ENCODE data around the gene PCDH15.
"Not testable (repeated sequence)": the region's sequence is repeated elsewhere in the genome, so short reads cannot be mapped to it uniquely, and the experiment has no call there.

PCDH15 gene

DNA sequence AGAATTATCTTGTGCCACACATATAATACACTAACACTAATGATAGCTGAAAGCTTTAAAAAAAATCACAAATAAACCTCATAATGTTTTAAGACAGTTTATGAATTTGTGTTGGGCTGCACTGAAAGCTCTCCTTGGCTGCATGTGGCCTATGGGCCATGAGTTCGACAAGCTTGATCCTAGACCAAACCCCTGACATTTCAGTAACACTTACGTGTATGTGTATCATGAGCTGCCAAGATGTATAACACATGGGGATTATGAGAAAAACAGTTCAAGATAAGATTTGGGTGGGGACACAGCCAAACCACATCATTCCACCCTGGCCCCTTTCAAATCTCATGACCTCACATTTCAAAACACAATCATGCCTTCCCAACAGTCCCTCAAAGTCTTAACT lies 823.8 kb downstream of the PCDH15 start:
- no peak overlapping the region for H3K4me3 ChIP-seq (ENCODE audit: low read length)
- TF ChIP-seq, protein P1, sequence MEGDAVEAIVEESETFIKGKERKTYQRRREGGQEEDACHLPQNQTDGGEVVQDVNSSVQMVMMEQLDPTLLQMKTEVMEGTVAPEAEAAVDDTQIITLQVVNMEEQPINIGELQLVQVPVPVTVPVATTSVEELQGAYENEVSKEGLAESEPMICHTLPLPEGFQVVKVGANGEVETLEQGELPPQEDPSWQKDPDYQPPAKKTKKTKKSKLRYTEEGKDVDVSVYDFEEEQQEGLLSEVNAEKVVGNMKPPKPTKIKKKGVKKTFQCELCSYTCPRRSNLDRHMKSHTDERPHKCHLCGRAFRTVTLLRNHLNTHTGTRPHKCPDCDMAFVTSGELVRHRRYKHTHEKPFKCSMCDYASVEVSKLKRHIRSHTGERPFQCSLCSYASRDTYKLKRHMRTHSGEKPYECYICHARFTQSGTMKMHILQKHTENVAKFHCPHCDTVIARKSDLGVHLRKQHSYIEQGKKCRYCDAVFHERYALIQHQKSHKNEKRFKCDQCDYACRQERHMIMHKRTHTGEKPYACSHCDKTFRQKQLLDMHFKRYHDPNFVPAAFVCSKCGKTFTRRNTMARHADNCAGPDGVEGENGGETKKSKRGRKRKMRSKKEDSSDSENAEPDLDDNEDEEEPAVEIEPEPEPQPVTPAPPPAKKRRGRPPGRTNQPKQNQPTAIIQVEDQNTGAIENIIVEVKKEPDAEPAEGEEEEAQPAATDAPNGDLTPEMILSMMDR (conservative IDR thresholded peaks at IDR 0.05; ENCODE audit: low read length): no peak
- DNase-seq (ENCODE audit: low read depth): no peak

- TF ChIP-seq, protein P1 (conservative IDR thresholded peaks at IDR 0.05; ENCODE audit: low read length): no peak
- no peak overlapping the region for H3K4me3 ChIP-seq (ENCODE audit: low read length)
- no peak for DNase-seq (ENCODE audit: low read depth)
Measured at GRCh38 chr10:53957401-53957800, 843.6 kb downstream of the PCDH15 start.

DNA sequence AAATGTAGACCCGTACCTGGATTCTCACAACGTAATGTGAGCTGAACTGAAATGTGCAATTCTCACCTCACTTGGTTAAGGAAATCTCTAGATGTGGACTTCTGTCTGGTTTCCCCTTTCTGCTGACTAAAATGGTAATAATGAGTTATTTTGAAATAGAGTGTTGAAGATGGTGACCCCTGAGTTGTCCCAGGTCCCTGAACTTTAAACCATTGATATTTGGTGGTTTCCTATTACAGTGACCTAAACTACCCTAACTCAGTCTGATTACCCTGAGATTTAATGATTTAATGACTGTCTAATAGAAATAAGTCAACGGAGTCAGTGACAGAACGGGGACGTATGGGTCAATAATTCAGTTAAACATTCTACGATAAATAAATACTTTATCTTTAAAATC lies 845.9 kb downstream of the PCDH15 start:
- DNase-seq (ENCODE audit: low read depth): no peak
- TF ChIP-seq, protein P1 (conservative IDR thresholded peaks at IDR 0.05; ENCODE audit: low read length): no peak
- H3K4me3 ChIP-seq (ENCODE audit: low read length): no peak overlapping the region

DNA sequence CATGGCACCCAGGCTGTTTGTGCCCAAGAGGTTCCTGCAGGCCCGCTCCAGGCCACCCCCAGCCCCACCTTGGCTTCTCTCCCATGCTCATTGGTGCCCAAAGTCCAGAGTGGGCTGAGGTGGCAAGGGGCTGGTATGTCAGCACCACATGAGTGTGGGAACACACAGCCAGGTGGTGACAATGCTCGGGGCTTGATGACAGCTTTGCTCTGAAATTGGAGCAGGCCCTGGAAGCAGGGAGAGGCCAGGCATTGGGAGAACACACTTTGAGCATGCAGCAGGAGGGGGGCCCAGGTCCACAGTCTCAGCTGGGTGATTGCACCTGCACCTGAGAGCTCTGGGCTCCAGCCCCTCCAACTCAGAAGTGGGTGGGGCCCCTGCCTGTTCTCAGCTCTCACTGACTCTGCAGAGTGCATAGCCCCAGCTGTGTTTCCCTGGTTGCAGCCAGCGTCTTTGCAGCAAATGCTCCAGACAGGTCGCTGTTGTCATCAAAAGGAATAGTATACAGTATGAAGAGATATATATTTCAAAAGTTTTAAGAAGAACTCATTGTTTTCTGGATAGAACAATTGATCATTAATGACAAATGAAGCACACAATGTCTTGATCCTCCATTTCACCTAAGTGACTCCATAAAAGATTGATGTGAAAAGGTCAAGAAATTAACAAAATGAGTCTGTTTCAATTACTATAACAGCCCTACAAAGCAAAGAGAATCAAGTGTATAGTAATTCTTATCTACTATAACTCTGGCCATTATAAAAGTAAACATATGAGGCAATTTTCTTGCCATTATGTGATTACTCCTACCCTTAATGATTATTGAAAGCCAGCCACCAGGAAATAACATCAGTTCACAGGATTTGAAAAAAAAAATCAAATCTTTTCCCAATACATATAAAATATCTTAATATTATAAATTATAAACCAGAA lies 848.1 kb downstream of the PCDH15 start:
- DNase-seq (ENCODE audit: low read depth): no peak
- TF ChIP-seq, protein P1 (conservative IDR thresholded peaks at IDR 0.05; ENCODE audit: low read length): no peak
- no peak overlapping the region for H3K4me3 ChIP-seq (ENCODE audit: low read length)

DNA sequence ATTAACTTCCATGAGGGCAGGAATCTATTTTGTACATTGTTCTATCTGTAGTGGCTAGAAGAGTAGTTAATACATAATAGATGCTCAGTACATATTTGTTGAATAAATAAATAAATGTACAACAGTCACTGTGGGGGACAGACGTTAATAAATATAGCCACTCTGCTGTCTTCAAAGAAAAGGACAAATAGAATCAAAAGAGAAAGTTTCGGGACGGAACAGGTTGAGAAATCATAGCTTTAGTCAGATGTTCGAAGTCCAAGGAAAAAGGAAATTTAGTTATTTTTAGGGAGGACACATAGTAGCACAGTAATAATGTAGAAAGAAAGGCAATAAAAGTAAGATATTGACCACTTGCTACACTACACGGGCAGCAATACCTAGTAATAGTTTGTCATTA lies 861.4 kb downstream of the PCDH15 start:
- TF ChIP-seq, protein P1 (conservative IDR thresholded peaks at IDR 0.05; ENCODE audit: low read length): no peak
- no peak overlapping the region for H3K4me3 ChIP-seq (ENCODE audit: low read length)
- DNase-seq (ENCODE audit: low read depth): no peak

GRCh38 chr10:53930648-53931047 lies 870.4 kb downstream of the PCDH15 start:
- TF ChIP-seq, protein P1 (conservative IDR thresholded peaks at IDR 0.05; ENCODE audit: low read length): no peak
- DNase-seq (ENCODE audit: low read depth): no peak

DNA sequence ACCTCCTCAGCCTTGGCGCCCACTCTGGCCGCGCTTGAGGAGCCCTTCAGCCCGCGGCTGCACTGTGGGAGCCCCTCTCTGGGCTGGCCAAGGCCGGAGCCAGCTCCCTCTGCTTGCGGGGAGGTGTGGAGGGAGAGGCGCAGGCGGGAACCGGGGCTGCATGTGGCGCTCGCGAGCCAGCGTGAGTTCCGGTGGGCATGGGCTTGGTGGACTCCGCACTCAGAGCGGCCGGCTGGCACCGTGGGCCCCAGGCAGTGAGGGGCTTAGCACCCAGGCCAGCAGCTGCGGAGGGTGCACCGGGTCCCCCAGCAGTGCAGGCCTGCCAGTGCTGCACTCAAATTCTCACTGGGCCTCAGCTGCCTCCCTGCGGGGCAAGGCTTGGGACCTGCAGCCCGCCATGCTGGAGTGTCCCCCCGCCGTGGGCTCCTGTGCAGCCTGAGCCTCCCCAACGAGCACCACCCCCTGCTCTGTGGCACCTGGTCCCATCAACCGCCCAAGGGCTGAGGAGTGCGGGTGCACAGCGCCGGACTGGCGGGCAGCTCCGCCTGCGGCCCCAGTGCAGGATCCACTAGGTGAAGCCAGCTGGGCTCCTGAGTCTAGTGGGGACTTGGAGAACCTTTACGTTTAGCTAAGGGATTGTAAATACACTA lies 876.9 kb downstream of the PCDH15 start:
- DNase-seq (ENCODE audit: low read depth): not testable (repeated sequence)

More at GRCh38 chr10:53930648-53931047, 870.4 kb downstream of the PCDH15 start:
- H3K4me3 ChIP-seq (ENCODE audit: low read length): no peak overlapping the region

More for the DNA sequence above, 876.9 kb downstream of the PCDH15 start:
- not testable (repeated sequence) for H3K4me3 ChIP-seq (ENCODE audit: low read length)

Data from AG10803 (cell line).